Adrenal gland (tissue), 12 donors: ENCODE measurements around the gene FBXL7. TPM values are rescaled to one million over a fixed set of nuclear protein-coding genes. Genes with fewer than 3 reads are reported as not detected.
A peak's percentile ranks its signal among the peaks of the same experiment; 100 is the strongest.

ENCODE experiments used
- DNase-seq, 7 donors: peaks; one replicate each; pipeline ENCODE4 v3.0.0-alpha.2; 2019 to 2020
- H3K27ac ChIP-seq, 5 donors: fragments of 200-600 bp; sonication (generic) in 4 of 5; 1 replicate in 3 of 5; 2 replicates in 2 of 5; pipeline versions ENCODE4 v1.5.1 to v1.8.0; 2016 to 2020; ENCODE audit warnings: mild to moderate bottlenecking in 1 of 5
- H3K27me3 ChIP-seq: fragments of 200-600 bp; 2 replicates; pipeline ENCODE4 v1.8.0; 2021
- H3K36me3 ChIP-seq, 2 donors: fragments of 200-600 bp; replicated peaks in 1 of 2; 1 replicate in 1 of 2; 2 replicates in 1 of 2; pipeline versions ENCODE4 v1.5.1 to v1.8.0; 2018 to 2022
- H3K4me1 ChIP-seq, 2 donors: fragments of 200-600 bp; replicated peaks in 1 of 2; 1 replicate in 1 of 2; 2 replicates in 1 of 2; pipeline versions ENCODE4 v1.5.1 to v1.8.0; 2018 to 2021
- H3K4me3 ChIP-seq, 4 donors: fragments of 200-600 bp; sonication (generic) in 3 of 4; one replicate each; pipeline ENCODE4 v1.5.1; 2016 to 2018
- H3K9me3 ChIP-seq, 3 donors: fragments of 200-600 bp; sonication (generic) in 1 of 3; replicated peaks in 1 of 3; 1 replicate in 2 of 3; 2 replicates in 1 of 3; pipeline versions ENCODE4 v1.5.1 to v1.8.0; 2016 to 2021
- CTCF ChIP-seq, 6 experiments: fragments of 450-650 bp in 4 of 6; fragments of 200-600 bp in 2 of 6; sonication (generic) in 1 of 6; IDR thresholded peaks; 1 replicate in 5 of 6; 2 replicates in 1 of 6; pipeline versions ENCODE4 v1.5.1 to v1.8.0; 2016 to 2021; ENCODE audit warnings: antibody characterized with exemption in 6 of 6, mild to moderate bottlenecking in 2 of 6, moderate library complexity in 1 of 6
- POLR2A ChIP-seq, 2 donors: fragments of 450-650 bp; IDR thresholded peaks; one replicate each; pipeline ENCODE4 v1.6.1; 2017; ENCODE audit warnings: antibody characterized with exemption in 2 of 2, mild to moderate bottlenecking in 2 of 2, moderate library complexity in 1 of 2
- WGBS, 4 donors: extraction: QIAGEN DNeasy Blood & Tissue Kit in 2 of 4; methylation state at CpG; one replicate each; pipeline versions ENCODE4 v1.1.5 to v1.1.7; 2013 to 2017; 5-methylcytosine and 5-hydroxymethylcytosine counted together
- intact Hi-C, 2 donors: fragments of 100-400 bp; cut with DNase I; formaldehyde crosslinking; loops; one replicate each; pipeline versions ENCODE4 v1.14.1 to v1.15.0; 2022 to 2023
- polyA plus RNA-seq, 3 donors: library from polyadenylated mRNA; stranded (reverse); fragments of 200-250 nt in 2 of 3; fragments of 350-450 nt in 1 of 3; fragmentation: Illumina TruSeq in 1 of 3; extraction: RNeasy Lipid Tissue Mini Kit (QIAGEN cat#74804) in 1 of 3; gene quantifications; one replicate each; pipeline ENCODE4 v1.2.3, GENCODE V29; 2013 to 2014
- total RNA-seq, 9 donors: library from RNA; depleted of rRNA in 4 of 9; stranded (reverse); fragments of >200 nt in 4 of 9; fragments of 120-200 nt in 1 of 9; fragmentation: NEBNext Ultra II Directional in 1 of 9; extraction: Animal tissue kit (Norgen Biotek cat#: 25700) in 1 of 9; gene quantifications; one replicate each; pipeline versions ENCODE4 v1.1.0 to v1.2.4, GENCODE V29; 2013 to 2023
- donor health status: healthy with polysubstance abuse.
- donor health status: Bipolar disorder and iron deficiency.
- donor health status: DM: yes; HTN: yes; CAD: no.
- donor health status: DM: no; HTN: no; CAD: no.
- donor health status: DM: no; HTN: no; CAD: no.
- donor health status: DM: yes; HTN: yes; CAD: no.

Gene FBXL7
- total and polyA plus RNA-seq, 12 donors: 22.6 to 59.1 (median 34.0) TPM

DNA sequence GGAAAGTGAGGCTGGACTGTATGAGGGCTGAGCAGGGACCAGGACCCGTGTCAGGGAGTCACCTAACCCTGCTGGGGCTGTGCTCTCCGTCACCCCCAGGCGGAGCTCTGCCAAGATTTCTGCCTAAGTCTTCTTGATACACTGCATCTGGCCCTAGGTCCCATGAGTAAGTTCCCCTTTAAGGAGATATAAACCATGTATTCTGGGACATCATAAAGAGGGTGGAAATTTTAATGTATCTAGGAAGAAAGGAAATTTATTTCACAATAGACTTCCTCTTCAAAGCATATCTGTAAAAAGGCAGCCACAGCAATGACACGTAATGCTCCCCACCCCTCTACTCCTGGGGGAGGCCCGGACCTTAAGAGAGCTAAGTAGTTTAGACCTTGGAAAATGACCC is 183.4 kb downstream of the FBXL7 start:
- H3K27me3 ChIP-seq: no peaks in the 10 kb centered on the region
- no peaks in the 10 kb centered on the region for H3K9me3 ChIP-seq
- H3K4me1 ChIP-seq: no peaks in the 10 kb centered on the region
- peak in 1 of 6 experiments; percentile 13 for TF ChIP-seq CTCF (IDR thresholded peaks at IDR 0.05)
- TF ChIP-seq POLR2A (IDR thresholded peaks at IDR 0.05): no peak
- H3K4me3 ChIP-seq: no peak overlapping the region
- no peaks in the 10 kb centered on the region for H3K36me3 ChIP-seq
- WGBS, 4 donors: 53 to 68% (median 63%) methylated on average over 5 of the region's 5 CpGs
- no peak overlapping the region for H3K27ac ChIP-seq
- DNase-seq: no peak
- intact Hi-C loops: no loop called here

DNA sequence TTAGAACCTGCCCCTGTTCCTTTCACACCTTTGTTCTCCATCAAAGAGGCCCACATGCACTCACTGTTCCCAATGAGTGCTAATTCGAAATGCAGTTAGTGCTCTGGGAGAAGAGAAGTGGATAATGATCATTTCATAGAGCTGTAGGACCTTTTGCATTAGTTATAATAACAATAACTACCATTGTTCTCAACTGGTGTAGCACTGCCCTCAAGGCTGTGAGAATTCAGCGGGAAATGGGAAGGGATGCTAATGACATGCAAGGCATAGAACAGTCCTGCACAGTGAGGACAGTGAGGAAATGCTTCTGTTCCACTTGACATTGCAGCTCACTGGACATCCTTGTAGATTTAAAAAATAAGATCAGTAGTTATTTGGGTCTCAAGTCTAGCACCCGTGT is 187.4 kb downstream of the FBXL7 start:
- WGBS, 4 donors: 87 to 94% (median 92%) methylated on average over 3 of the region's 3 CpGs
- no peak for DNase-seq
- no peaks in the 10 kb centered on the region for H3K4me1 ChIP-seq
- intact Hi-C loops: no loop called here
- TF ChIP-seq POLR2A (IDR thresholded peaks at IDR 0.05): no peak
- TF ChIP-seq CTCF (IDR thresholded peaks at IDR 0.05): no peak
- no peaks in the 10 kb centered on the region for H3K36me3 ChIP-seq
- H3K27ac ChIP-seq: no peak overlapping the region
- H3K4me3 ChIP-seq: no peak overlapping the region
- H3K27me3 ChIP-seq: no peaks in the 10 kb centered on the region
- H3K9me3 ChIP-seq: no peaks in the 10 kb centered on the region

- H3K4me3 ChIP-seq: no peak overlapping the region
- intact Hi-C loops: no loop called here
- no peaks in the 10 kb centered on the region for H3K9me3 ChIP-seq
- no peak overlapping the region for H3K27ac ChIP-seq
- no peaks in the 10 kb centered on the region for H3K27me3 ChIP-seq
- TF ChIP-seq CTCF (IDR thresholded peaks at IDR 0.05) (no peak), POLR2A (IDR thresholded peaks at IDR 0.05) (no peak)
- 89 to 100% (median 95%) methylated on average over 1 of the region's 1 CpG for WGBS, 4 donors
- DNase-seq: no peak
- H3K36me3 ChIP-seq: no peaks in the 10 kb centered on the region
- peaks cover 9 to 10% of the 10 kb centered on the region in 2 donors for H3K4me1 ChIP-seq
Observed at GRCh38 chr5:15689836-15690235, 189.9 kb downstream of the FBXL7 start.

DNA sequence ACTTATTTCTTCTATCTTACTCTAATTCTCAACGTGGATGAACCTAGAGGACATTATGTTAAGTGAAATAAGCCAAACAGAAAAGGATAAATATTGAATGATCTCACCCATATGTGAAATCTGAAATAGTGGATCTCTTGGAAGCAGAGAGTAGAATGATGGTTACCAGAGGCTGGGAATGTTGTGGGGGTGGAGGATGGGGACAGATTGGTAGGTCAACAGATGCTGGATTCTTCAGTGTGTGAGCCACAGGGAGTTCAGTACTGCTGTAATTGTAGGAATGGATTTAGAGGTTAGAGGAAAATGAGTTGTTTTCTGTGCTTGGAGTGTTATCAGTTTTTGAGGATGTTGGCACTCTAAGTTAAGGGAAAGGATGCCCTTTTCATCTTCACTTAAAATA is 190.6 kb downstream of the FBXL7 start:
- TF ChIP-seq CTCF (IDR thresholded peaks at IDR 0.05): no peak
- no peak for TF ChIP-seq POLR2A (IDR thresholded peaks at IDR 0.05)
- WGBS, 4 donors: 76 to 88% (median 81%) methylated on average over 1 of the region's 1 CpG
- intact Hi-C loops: no loop called here
- DNase-seq: no peak
- no peak overlapping the region for H3K4me3 ChIP-seq
- no peaks in the 10 kb centered on the region for H3K9me3 ChIP-seq
- H3K27ac ChIP-seq: peak overlapping the region in 1 of 5 donors; percentile 4
- H3K4me1 ChIP-seq: peaks cover 17 to 18% of the 10 kb centered on the region in 2 donors
- no peaks in the 10 kb centered on the region for H3K27me3 ChIP-seq
- no peaks in the 10 kb centered on the region for H3K36me3 ChIP-seq
